Measurements from ENCODE around the gene C6orf62. TPM values are rescaled to one million over a fixed set of nuclear protein-coding genes. Genes with fewer than 3 reads are reported as not detected.

C6orf62 gene
- total and polyA plus RNA-seq, 3 donors from 2014 or later: 109 to 139 (median 128) TPM

DNA sequence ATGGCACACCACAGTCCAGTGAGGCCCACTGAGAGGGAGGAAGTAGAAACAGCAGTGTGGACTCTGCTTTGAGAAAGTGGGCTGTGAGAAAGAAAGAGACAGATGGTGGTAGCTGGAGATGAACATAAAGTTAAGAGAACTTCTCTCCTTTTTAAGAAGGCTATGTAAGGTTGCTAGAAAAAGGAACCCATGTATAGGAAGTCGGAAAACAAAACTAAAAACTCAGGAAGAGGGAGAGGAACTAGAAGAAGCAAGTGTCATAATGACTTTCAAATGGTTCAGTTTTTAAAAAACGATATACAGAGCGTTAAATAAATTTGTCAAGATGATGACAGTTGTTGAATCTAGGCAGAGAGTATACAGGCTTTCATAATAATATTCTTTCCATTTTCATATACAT, 30.3 kb upstream of the C6orf62 start:
- WGBS, 2 donors: 80 to 87% methylated on average over 3 of the region's 3 CpGs
- H3K27me3 ChIP-seq: no peaks in the 10 kb centered on the region
- TF ChIP-seq POLR2A (IDR thresholded peaks at IDR 0.05) (no peak), CTCF (IDR thresholded peaks at IDR 0.05) (no peak)
- no peaks in the 10 kb centered on the region for H3K36me3 ChIP-seq (ENCODE audit: low read depth, missing control alignments)
- intact Hi-C loops (cut with DNase I; ENCODE audit: low total_unique reads): no loop called here
- no peak for DNase-seq
- H3K27ac ChIP-seq: no peak overlapping the region
- H3K4me1 ChIP-seq: no peaks in the 10 kb centered on the region
- H3K9me3 ChIP-seq: no peaks in the 10 kb centered on the region
- H3K4me3 ChIP-seq: no peak overlapping the region

- intact Hi-C loops (cut with DNase I; ENCODE audit: low total_unique reads): no loop called here
These were observed 26.0 kb upstream of the C6orf62 start for GRCh38 chr6:24744911-24745310.

DNA sequence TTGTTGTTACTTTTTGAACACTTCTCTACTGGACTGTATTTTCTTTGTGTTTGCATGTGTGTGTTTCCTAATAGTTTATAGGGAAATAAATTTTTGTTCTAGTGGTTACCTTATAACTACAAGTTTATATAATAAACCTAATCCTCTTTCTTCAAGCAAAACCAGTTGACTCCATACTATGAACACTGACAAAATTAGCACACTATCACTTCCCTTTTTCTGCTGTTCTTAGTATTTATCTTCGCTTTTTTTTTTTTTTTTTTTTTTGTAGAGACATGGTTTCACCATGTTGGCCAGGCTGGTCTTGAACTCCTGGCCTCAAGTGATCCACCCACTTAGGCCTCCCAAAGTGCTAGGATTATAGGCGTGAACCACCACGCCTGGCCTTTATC, 25.0 kb upstream of the C6orf62 start:
- no peak overlapping the region for H3K27ac ChIP-seq
- no peak for TF ChIP-seq CTCF (IDR thresholded peaks at IDR 0.05)
- TF ChIP-seq POLR2A (IDR thresholded peaks at IDR 0.05): no peak
- no peaks in the 10 kb centered on the region for H3K4me1 ChIP-seq
- DNase-seq: no peak
- intact Hi-C loops (cut with DNase I; ENCODE audit: low total_unique reads): no loop called here
- WGBS, 2 donors: 87 to 90% methylated on average over 3 of the region's 3 CpGs
- no peaks in the 10 kb centered on the region for H3K9me3 ChIP-seq
- H3K4me3 ChIP-seq: no peak overlapping the region
- H3K36me3 ChIP-seq (ENCODE audit: low read depth, missing control alignments): no peaks in the 10 kb centered on the region
- no peaks in the 10 kb centered on the region for H3K27me3 ChIP-seq

More at GRCh38 chr6:24744911-24745310, 26.0 kb upstream of the C6orf62 start:
- no peak overlapping the region for H3K27ac ChIP-seq
- no peak for TF ChIP-seq CTCF (IDR thresholded peaks at IDR 0.05)
- 84 to 85% methylated on average over 5 of the region's 5 CpGs for WGBS, 2 donors
- H3K9me3 ChIP-seq: no peaks in the 10 kb centered on the region
- H3K4me1 ChIP-seq: no peaks in the 10 kb centered on the region
- no peak overlapping the region for H3K4me3 ChIP-seq
- no peaks in the 10 kb centered on the region for H3K36me3 ChIP-seq (ENCODE audit: low read depth, missing control alignments)
- DNase-seq: no peak
- H3K27me3 ChIP-seq: no peaks in the 10 kb centered on the region

DNA sequence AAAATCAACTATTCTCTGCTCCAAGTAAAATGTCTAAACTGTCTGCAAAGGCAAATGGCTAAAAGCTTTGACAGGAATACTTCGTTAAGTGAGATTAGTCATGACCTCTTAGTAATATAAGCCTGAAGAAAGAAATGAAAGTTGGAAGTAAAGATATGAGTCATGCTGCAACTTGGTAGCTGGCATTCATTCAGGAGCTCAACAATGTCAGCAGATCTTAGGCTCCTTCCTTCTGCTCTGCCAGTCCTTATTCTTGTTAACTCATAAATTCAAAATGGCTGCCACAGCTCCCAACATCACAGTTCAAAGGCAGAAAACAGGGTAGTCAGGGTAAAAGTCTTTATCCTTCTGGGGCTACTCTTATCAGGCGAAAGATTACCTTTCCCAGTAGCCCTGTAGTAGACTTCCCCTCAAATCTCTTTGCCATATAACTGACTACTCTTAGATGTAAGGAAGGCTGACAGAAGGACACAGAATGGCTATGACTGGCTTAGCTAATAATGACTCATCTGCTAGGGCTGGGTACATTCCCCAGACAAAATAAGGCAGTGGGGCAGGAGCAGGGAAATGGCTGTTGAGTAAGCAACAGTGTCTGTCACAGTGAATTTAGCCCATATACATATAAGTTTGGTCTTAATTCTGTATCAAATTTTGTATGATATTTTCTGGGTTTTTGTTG, 24.4 kb upstream of the C6orf62 start:
- no peak for DNase-seq
- H3K4me3 ChIP-seq: no peak overlapping the region

GRCh38 chr6:24742216-24742738, 23.3 kb upstream of the C6orf62 start:
- intact Hi-C loops (cut with DNase I; ENCODE audit: low total_unique reads): no loop called here
- no peak for DNase-seq
- TF ChIP-seq POLR2A (IDR thresholded peaks at IDR 0.05) (no peak), CTCF (IDR thresholded peaks at IDR 0.05) (no peak)
- 78 to 85% methylated on average over 5 of the region's 5 CpGs for WGBS, 2 donors
- no peaks in the 10 kb centered on the region for H3K27me3 ChIP-seq
- no peaks in the 10 kb centered on the region for H3K9me3 ChIP-seq
- no peaks in the 10 kb centered on the region for H3K36me3 ChIP-seq (ENCODE audit: low read depth, missing control alignments)
- H3K4me3 ChIP-seq: no peak overlapping the region
- H3K27ac ChIP-seq: no peak overlapping the region
- no peaks in the 10 kb centered on the region for H3K4me1 ChIP-seq

More for the DNA sequence above, 24.4 kb upstream of the C6orf62 start:
- no peaks in the 10 kb centered on the region for H3K4me1 ChIP-seq
- H3K27ac ChIP-seq: no peak overlapping the region
- H3K9me3 ChIP-seq: no peaks in the 10 kb centered on the region
- no peaks in the 10 kb centered on the region for H3K27me3 ChIP-seq
- WGBS, 2 donors: 69 to 88% methylated on average over 2 of the region's 2 CpGs
- intact Hi-C loops (cut with DNase I; ENCODE audit: low total_unique reads): no loop called here
- H3K36me3 ChIP-seq (ENCODE audit: low read depth, missing control alignments): no peaks in the 10 kb centered on the region
- no peak for TF ChIP-seq POLR2A (IDR thresholded peaks at IDR 0.05)

Data from testis (tissue), 3 donors.